8988T (cell line): ENCODE data around the gene RAPGEF2.
"Not testable (repeated sequence)": the region's sequence is repeated elsewhere in the genome, so short reads cannot be mapped to it uniquely, and the experiment has no call there.

ENCODE experiments used
- DNase-seq: peaks from one replicate; pipeline ENCODE4 v3.0.0; 2011

Gene RAPGEF2

DNA sequence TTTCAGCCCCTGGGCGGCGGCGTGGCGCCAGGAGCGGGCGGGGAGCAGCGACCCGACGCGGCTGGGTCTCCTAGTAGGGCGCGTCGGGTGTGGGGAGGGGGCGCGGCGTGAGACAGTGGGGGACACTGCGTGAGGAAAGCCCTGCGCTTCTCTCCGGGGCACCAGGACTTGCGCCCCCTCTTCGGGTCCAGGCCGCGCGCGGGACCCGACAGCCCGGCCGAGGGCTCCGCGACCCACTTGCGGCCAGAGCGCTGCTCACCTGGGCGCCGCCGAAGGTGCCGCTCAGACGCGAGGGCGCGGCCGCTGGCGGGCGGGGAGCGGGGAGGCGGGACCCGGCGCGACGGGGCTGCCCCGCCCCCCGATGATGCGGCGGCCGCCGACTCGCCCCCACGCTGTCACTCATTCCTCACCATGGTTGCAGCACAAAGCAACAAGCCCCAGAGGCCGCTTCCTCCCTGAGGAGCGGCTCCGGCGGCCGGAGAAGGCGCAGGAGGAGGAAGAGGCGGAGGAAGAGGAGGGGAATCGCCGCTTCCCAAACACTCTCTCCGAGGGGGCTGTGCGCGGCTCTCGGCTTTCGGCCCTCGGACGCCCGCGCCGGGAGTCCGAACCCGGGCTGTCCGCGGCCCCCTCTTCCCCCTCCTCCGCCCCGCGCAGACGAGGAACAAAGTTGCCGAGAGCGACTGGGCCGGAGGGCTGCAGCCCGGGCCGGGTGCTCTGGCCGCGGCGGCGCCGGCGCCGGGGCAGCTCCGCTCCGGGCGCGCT lies at the start of gene RAPGEF2:
Gene RAPGEF2 (plus strand): TSS at position 458 of the 762 bp plus-strand sequence. CDS start 1,084 bp downstream, outside the sequence.
- peak; percentile 85 for DNase-seq

- DNase-seq = no peak
These were observed 47.0 kb upstream of the RAPGEF2 start for GRCh38 chr4:159055833-159056232.

- no peak for DNase-seq
These were observed 42.7 kb upstream of the RAPGEF2 start for GRCh38 chr4:159060161-159060560.

DNA sequence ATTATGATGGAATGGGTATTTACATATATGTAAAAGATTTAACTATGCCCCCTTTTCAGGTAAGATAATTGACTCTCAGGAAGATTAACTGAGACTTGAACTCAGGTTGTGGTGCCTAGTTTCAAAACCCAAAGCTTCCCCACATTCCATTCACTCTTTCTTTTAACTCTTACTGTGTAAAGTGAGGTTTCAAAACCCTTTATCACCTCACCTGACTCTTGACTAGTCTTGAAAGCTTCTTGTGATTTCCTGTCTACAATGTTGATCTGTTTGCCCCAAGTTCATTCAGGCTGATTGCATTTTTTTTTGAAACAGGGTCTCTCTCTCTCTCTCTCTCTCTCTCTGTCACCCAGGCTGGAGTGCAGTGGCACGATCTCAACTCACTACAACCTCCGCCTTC lies 40.5 kb upstream of the RAPGEF2 start:
- DNase-seq = no peak

- DNase-seq = no peak
These were observed 37.2 kb upstream of the RAPGEF2 start for GRCh38 chr4:159065513-159066240.

DNA sequence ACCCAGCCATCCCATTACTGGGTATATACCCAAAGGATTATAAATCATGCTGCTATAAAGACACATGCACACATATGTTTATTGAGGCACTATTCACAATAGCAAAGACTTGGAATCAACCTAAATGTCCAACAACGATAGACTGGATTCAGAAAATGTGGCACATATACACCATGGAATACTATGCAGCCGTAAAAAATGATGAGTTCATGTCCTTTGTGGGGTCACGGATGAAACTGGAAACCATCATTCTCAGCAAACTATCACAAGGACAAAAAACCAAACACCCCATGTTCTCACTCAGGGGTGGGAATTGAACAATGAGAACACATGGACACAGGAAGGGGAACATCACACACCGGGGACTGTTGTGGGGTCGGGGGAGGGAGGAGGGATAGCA lies 34.7 kb upstream of the RAPGEF2 start:
- DNase-seq = not testable (repeated sequence)

- DNase-seq = no peak
These were observed 33.0 kb upstream of the RAPGEF2 start for GRCh38 chr4:159069922-159070321.

- no peak for DNase-seq
These were observed 32.1 kb upstream of the RAPGEF2 start for GRCh38 chr4:159070742-159071141.

- DNase-seq = no peak
These were observed 31.5 kb upstream of the RAPGEF2 start for GRCh38 chr4:159071178-159071968.

DNA sequence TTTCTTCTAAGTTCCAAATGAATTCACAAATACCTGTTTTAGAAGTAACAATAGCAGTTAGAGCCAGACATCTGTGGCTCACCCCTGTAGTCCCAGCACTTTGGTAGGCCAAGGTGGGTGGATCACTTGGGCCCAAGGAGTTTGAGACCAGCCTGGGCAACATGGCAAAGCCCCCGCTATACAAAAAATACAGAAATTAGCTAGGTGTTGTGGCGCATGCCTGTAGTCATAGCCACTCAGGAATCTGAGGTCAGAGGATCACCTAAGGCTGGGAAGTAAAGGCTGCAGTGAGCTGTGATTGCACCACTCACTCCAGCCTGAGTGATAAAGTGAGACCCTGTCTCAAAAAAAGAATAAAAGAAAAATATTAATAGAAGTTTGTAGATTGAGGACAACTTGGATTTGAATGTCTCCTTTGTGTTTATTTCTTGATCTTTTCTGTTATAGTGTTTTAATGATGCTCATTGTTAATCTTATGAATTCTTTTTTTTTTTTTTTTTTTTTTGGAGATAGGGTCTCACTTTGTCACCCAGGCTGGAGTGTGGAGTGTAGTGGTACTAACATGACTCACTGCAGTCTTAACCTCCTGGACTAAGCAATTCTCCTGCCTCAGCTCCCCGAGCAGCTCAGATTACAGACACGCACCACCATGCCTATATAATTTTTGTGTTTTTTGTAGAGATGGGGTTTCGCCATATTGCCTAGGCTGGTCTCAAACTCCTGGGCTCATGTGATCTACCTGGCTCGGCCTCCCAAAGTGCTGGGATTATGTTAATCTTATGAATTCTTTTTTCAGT lies 30.7 kb upstream of the RAPGEF2 start:
- DNase-seq = no peak

DNA sequence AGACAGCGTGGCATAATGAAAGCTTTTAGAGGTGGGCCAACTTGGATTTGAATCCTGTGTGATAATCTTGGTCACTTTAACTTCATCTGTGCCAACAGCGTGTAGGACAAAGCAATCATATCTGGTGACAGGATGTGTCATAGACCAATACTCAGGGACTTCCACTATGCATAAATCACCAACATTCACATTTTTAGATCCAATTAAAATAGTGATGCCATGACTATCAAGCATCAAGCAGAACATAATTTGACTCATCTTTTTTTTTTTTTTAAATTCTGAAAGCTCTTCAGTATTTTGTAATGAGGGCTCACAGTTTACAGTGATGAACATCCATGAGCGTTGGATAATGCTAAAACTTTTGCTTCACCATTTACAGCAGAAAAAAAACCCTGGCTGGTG lies 27.3 kb upstream of the RAPGEF2 start:
- no peak for DNase-seq

DNA sequence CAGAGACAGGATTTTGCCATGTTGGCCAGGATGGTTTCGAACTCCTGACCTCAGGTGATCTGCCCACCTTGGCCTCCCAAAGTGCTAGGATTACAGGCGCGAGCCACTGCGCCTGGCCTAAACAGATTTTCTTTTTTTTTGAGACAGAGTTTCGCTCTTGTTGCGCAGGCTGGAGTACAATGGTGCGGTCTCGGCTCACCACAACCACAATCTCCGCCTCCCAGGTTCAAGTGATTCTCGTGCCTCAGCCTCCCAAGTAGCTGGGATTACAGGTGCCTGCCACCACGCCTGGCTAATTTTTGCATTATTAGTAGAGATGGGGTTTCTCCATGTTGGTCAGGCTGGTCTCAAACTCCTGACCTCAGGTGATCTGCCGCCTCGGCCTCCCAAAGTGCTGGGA lies 25.9 kb upstream of the RAPGEF2 start:
- not testable (repeated sequence) for DNase-seq

- no peak for DNase-seq
These were observed 25.0 kb upstream of the RAPGEF2 start for GRCh38 chr4:159077702-159078495.

DNA sequence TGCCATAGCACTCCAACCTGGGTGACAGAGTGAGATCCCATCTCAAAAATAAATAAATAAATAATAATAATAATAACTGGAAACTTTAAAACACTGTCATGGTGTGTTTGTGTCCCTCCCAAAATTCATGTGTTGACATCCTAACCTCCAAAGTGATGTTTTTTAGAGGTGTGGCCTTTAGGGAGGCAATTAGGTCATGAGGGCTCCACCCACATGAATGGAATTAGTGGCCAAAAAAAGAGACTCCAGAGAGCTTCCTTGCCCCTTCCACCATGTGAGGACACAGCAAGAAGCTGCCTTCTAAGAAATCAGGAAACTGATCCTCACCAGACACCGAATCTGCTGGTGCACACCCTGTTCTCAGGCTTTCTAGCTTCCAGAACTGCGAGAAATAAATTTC lies 23.8 kb upstream of the RAPGEF2 start:
- no peak for DNase-seq

GRCh38 chr4:159086606-159087005 lies 16.3 kb upstream of the RAPGEF2 start:
- DNase-seq = no peak

GRCh38 chr4:159090255-159090654 lies 12.6 kb upstream of the RAPGEF2 start:
- DNase-seq = no peak

GRCh38 chr4:159094156-159094555 lies 8.7 kb upstream of the RAPGEF2 start:
- DNase-seq = not testable (repeated sequence)

DNA sequence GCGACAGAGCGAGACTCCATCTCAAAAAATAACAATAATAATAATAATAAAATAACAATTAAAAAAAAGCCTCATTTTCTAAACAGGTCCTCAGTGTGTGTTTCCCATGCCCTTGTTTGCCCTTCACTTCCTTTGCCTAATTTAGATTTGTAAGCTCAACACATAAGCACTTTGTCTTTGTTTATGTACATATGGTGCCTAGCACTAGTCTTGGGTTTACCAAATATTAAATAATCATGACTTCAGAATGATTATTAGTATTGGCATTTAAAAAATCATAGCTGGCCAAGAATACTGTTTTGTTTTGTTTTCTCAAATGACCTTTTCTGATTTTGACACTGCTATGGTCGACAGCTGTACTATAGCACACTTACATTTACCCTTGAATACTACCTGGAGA lies 6.4 kb upstream of the RAPGEF2 start:
- no peak for DNase-seq

- no peak for DNase-seq
These were observed 5.7 kb upstream of the RAPGEF2 start for GRCh38 chr4:159097144-159097543.

DNA sequence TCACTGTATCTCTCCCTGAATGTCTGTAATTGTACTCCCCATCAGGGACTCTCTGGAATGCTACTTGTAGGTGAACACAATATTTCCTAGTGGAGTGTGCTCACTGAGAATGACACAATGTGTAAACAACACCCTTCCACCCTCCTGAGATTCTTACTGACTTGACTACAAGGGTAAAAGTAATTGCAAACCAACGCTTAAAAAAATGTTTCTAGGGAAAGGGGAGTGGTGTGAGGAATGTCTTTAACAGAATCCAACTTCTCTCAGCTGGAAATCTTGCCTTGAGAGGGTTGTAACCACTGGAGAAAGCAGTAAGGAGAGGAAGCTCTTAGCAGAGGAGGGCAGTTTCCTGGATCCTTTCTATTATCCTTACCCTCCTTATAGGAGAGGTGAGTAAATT lies 5.1 kb upstream of the RAPGEF2 start:
- DNase-seq = no peak

DNA sequence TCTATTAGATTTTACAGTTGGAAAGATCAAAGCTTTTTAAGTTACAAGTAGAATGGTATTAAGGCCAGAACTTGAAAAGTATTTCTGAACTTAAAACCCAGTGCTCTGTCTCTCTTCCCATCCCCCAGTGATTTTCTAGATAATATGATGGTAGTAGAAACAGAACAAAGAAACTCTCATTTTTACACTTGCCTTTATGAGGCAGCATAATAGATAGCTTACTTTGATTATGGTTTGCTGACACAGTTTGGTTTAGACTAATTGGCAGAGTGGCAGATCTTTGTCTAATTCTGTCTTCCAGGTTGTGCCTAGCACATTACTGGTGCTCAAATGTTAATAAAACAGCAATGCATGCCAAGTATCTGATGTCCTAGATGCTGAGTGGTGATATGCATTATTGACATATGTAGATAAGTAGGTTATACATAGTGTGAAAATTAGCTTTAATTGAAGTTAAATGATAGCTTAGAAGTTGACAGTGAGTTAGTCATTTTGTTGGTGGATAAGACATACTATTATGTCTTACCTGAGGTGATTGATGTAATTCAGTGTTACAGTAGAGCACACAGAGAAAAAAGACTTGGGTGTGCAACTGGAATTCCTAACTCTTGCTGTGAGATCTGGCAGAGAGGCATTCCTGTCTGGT lies 4.3 kb upstream of the RAPGEF2 start:
- no peak for DNase-seq
